ENCODE data around the gene CENPVL1. TPM values are rescaled to one million over a fixed set of nuclear protein-coding genes. Genes with fewer than 3 reads are reported as not detected.

Gene CENPVL1
- total RNA-seq, 1 donor from 2014 or later = not detected

Other genes starting within 250 kb of the CENPVL1 start
- gene NUDT11, start 213.9 kb upstream of the CENPVL1 start, total RNA-seq (ENCODE audit: insufficient read depth, low replicate concordance) = 4.3 TPM
- not detected for gene CENPVL3, start 91.6 kb upstream of the CENPVL1 start, total RNA-seq (ENCODE audit: insufficient read depth, low replicate concordance)
- gene CENPVL2, start 27.7 kb upstream of the CENPVL1 start, total RNA-seq (ENCODE audit: insufficient read depth, low replicate concordance) = not detected
- gene GSPT2, start 32.9 kb downstream of the CENPVL1 start, total RNA-seq (ENCODE audit: insufficient read depth, low replicate concordance) = 14.4 TPM
- gene MAGED1, start 183.1 kb downstream of the CENPVL1 start, total RNA-seq (ENCODE audit: insufficient read depth, low replicate concordance) = 121 TPM

All from umbilical cord (tissue), 1 donor.